ENCODE data around the gene MAML2.
A peak's percentile ranks its signal among the peaks of the same experiment; 100 is the strongest.

The MAML2 gene

GRCh38 chr11:96317571-96317970 is 25.4 kb downstream of the MAML2 start:
- TF ChIP-seq CTCF (conservative IDR thresholded peaks at IDR 0.05), result no peak
- H3K27ac ChIP-seq, result peak overlapping the region; percentile 68

- no peak for TF ChIP-seq CTCF (conservative IDR thresholded peaks at IDR 0.05)
- peak overlapping the region; percentile 68 for H3K27ac ChIP-seq
Observed at GRCh38 chr11:96316869-96317268, 26.1 kb downstream of the MAML2 start.

GRCh38 chr11:96315476-96315875 is 27.5 kb downstream of the MAML2 start:
- no peak overlapping the region for H3K27ac ChIP-seq
- no peak for TF ChIP-seq CTCF (conservative IDR thresholded peaks at IDR 0.05)

GRCh38 chr11:96314326-96315020 is 28.5 kb downstream of the MAML2 start:
- TF ChIP-seq CTCF (conservative IDR thresholded peaks at IDR 0.05), result no peak
- H3K27ac ChIP-seq, result no peak overlapping the region

GRCh38 chr11:96313163-96313562 is 29.8 kb downstream of the MAML2 start:
- H3K27ac ChIP-seq, result no peak overlapping the region; the same call in 1 of the 2 replicates
- no peak for TF ChIP-seq CTCF (conservative IDR thresholded peaks at IDR 0.05)

GRCh38 chr11:96311120-96311568 is 31.9 kb downstream of the MAML2 start:
- H3K27ac ChIP-seq, result peak overlapping the region; percentile 84
- no peak for TF ChIP-seq CTCF (conservative IDR thresholded peaks at IDR 0.05)

- no peak for TF ChIP-seq CTCF (conservative IDR thresholded peaks at IDR 0.05)
Observed at GRCh38 chr11:96310236-96310635, 32.8 kb downstream of the MAML2 start.

More at GRCh38 chr11:96310236-96310635, 32.8 kb downstream of the MAML2 start:
- H3K27ac ChIP-seq, result peak overlapping the region; percentile 84
